Measurements from ENCODE around the gene ENPP6.

ENPP6 gene

DNA sequence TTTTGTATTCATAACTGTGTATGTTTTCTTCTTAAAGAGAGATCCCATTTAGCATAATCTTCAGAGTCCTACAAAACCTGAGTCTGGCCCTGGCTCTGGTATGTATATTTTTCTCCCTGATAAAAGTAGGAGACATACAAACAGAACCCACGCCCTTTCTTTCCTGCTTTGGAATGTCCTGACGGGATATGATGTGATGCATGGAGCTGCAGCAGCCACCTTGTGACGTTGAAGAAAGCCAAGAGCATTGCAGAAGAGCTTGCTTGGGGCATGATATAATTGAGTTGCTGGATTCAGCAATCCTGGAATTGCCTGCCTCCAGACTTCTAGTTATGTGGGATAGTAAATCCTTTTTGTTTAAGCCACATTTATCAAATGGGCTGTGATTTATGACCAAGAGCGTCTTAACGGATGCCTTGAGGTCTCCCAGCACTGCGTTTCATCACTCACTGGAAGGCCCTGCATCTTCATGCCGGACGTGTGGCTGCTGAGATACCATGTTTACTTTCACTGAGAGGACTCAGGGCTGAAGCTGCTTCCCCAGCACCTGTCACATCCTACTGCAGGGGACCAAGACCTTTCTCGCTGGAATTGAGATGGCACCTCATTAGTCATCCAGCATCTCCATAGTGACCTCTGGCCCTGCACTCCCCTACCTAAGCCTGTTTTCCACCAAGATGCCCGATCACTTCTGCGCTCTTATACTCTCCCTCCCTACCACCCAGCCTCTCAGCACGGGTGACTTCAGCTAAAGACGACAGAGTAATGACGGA is 107.0 kb downstream of the ENPP6 start:
- TF ChIP-seq, protein P1, sequence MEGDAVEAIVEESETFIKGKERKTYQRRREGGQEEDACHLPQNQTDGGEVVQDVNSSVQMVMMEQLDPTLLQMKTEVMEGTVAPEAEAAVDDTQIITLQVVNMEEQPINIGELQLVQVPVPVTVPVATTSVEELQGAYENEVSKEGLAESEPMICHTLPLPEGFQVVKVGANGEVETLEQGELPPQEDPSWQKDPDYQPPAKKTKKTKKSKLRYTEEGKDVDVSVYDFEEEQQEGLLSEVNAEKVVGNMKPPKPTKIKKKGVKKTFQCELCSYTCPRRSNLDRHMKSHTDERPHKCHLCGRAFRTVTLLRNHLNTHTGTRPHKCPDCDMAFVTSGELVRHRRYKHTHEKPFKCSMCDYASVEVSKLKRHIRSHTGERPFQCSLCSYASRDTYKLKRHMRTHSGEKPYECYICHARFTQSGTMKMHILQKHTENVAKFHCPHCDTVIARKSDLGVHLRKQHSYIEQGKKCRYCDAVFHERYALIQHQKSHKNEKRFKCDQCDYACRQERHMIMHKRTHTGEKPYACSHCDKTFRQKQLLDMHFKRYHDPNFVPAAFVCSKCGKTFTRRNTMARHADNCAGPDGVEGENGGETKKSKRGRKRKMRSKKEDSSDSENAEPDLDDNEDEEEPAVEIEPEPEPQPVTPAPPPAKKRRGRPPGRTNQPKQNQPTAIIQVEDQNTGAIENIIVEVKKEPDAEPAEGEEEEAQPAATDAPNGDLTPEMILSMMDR (conservative IDR thresholded peaks at IDR 0.05; ENCODE audit: low read depth, low read length): no peak
- DNase-seq (ENCODE audit: low read depth): no peak
- no peak overlapping the region for H3K4me3 ChIP-seq (ENCODE audit: low read length)

DNA sequence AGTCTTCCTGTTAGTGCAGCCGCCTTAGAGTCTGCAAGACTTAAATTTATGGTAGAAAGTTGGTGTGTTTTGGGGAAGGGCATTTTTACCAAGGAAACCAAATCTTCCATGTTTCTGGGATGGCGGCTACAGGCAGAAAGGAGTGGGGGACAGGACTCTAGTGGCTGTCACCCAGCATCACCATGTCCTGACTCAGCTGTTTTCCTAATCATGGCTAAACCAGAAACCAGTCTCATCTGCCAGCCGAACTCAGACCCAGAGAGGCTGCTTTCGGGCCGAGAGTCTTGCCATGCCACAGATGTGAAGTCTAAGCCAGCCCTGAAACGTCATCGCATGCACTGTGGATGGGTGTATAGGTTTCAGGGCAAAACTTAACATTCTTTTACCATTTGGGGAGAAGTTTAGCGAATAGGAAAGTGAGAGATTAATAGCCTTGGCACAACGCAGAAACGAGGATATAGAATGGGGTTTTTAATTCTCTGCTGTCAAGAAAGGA is 109.6 kb downstream of the ENPP6 start:
- no peak overlapping the region for H3K4me3 ChIP-seq (ENCODE audit: low read length)

DNA sequence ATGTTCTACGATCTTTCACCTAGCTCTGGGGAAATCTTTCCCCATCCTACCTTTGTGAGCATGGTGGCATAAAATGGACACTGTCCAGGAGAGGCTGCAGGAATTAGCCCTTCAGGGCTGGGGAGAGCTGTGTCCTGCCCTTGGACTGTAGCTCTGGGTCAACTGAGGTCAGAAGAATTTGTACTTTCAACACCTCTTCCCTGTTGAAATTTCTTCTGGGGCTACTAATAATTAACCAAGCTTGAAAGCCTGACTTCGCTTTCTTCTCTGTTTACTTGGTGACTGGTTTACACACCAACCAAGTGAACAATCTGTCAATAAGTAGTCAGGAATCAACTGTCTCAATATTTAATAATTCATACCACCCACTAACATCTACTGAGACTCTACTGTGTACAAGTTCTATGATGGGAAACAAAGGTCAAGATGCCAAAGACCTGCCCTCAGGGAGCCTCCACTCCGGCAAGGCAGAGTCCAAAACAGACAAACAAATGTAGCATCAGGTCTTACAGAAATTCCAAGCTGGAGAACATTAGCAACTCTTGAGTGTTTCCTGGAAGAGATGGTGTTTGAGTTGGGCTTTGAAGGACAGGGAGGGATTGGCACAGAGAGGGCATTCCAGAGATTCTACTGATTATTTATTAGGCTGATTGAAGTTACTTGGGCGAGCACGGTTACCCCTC is 113.1 kb downstream of the ENPP6 start:
- no peak overlapping the region for H3K4me3 ChIP-seq (ENCODE audit: low read length)
- DNase-seq (ENCODE audit: low read depth): peak; percentile 15
- TF ChIP-seq, protein P1 (conservative IDR thresholded peaks at IDR 0.05; ENCODE audit: low read depth, low read length): no peak

More for the DNA sequence above, 109.6 kb downstream of the ENPP6 start:
- DNase-seq (ENCODE audit: low read depth): no peak
- TF ChIP-seq, protein P1 (conservative IDR thresholded peaks at IDR 0.05; ENCODE audit: low read depth, low read length): no peak

DNA sequence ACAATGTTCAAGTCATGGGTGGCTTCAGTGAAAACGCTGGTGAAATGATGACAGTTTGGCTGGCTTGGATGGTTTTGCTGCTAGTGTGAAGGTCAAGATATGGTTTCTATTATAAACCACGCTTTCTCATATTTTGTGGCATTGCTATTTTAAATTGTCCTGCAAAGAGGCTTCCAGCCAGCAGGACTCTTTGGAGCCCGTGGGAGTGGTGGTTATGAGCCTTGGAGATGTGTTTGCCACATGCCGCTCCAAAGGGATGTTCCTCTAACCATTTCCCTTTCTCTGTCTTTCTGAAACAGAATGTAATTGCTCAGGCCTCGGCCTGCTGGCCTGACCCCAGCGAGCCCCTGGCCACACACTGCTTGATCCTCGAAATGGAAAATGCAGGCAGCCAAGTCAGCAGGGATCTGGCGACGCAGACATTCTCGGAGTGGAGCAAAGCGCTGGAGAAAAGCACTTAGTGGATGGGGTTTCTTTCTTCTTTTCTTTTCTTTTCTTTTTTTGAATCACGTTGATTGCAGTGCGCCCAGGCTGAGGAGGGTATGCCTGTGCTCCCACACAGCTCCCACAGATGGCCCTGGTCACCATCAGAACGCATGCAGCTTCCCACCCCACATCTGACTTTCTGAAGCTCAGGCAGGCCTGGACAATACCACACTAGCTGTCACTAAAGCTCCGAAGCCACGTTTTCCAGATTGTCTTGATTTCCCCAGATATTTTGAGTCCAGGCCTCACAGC is 114.0 kb downstream of the ENPP6 start:
- H3K4me3 ChIP-seq (ENCODE audit: low read length): no peak overlapping the region
- TF ChIP-seq, protein P1 (conservative IDR thresholded peaks at IDR 0.05; ENCODE audit: low read depth, low read length): no peak
- no peak for DNase-seq (ENCODE audit: low read depth)

DNA sequence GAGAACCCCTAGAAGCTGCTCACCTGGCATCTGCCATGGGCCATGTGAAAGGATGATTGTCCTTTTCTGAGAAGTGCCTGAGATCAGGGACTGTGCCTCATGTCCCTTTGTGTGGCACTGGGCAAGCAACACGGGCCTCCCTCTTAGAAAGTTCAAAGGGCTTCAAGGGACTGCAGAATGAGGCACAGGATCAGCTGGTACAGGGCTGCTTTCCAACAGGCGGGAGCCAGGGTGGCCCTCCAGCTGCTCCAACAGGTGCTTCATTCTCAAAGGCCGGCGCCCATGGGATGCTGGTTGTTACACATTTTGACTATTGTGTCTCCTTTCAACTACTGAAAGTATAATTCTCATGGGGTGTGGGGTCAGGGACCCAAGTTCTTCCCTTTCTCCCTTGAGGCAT is 114.7 kb downstream of the ENPP6 start:
- no peak for DNase-seq (ENCODE audit: low read depth)
- TF ChIP-seq, protein P1 (conservative IDR thresholded peaks at IDR 0.05; ENCODE audit: low read depth, low read length): no peak
- no peak overlapping the region for H3K4me3 ChIP-seq (ENCODE audit: low read length)

DNA sequence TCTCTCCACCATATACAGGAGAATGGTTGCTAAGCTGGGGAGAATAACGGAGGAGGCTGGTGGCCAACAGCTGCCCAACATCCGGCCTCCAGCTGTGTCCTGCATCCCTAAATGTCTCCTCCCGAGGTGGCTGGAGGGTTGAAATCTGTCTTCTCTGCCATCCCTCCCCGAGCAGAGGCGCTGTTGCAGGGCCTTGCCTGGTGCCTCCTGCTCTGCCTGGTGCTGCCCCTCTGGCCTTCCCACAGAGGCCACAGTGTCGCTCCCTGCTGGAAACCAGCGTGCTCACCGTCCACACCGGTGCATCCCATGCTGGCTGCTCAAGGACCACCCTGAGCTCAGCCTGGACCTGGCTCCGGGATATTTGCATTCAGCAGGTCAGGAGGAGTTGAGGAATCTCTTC is 115.2 kb downstream of the ENPP6 start:
- TF ChIP-seq, protein P1 (conservative IDR thresholded peaks at IDR 0.05; ENCODE audit: low read depth, low read length): no peak
- DNase-seq (ENCODE audit: low read depth): no peak
- H3K4me3 ChIP-seq (ENCODE audit: low read length): no peak overlapping the region

All from retinal pigment epithelial cell (primary cell).